ENCODE data around the gene GRPEL1.

GRCh38 chr4:7045553-7045952 lies 22.3 kb downstream of the GRPEL1 start:
- TF ChIP-seq CTCF (IDR thresholded peaks at IDR 0.05) = no peak
- no peak for TF ChIP-seq EZH2 (IDR thresholded peaks at IDR 0.05)
- TF ChIP-seq EZH2phosphoT487 (IDR thresholded peaks at IDR 0.05) = no peak
